Left hindlimb (tissue), 1 donor: ENCODE measurements around the gene FOSL1.

ENCODE experiments used
- DNase-seq: peaks from one replicate; pipeline ENCODE4 v3.0.0-alpha.2; 2018

Gene FOSL1

DNA sequence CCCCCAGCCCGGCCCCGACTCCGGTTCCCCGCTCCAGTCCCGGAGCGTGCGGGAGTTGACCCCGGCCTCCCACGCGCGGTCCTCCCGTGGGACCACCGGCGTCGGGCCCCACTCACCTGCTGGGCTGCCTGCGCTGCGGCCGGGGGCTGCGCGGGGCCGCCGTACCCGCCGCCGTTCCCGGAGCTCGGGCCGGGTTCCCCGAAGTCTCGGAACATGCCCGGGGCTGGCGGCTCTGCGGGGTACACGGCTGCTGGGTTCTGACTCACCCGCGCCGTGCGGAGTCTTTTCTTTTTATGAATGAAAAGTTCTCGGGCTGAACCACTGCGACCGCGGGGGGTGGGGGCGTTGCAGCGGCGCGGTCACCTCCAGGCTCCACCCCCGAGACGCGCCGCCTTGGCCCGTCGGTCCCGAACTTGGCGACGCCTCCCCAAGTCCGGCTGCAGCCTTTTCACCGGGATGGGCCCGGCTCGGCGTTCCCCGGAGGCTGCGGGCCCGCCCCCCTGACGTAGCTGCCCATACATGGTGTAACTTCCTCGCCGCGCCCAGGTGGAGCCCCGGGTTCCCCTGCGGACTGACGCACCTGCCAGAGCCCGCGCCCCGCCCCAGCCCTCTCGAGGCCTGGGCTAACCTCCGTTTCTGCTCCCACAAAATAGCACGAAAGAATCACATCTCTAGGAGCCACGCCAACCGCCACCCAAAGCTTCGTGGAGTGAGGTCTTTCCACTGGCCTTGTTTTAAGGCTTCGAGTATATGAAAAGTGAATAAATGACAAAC is at the start of gene FOSL1:
FOSL1 (minus strand) TSS at position 264 of the 774 bp plus-strand sequence; CDS start at position 215, 49 bp downstream.
- DNase-seq, result peak; percentile 65

GRCh38 chr11:65947603-65948125 is 47.5 kb upstream of the FOSL1 start:
- DNase-seq, result no peak

- no peak for DNase-seq
These were observed 46.9 kb upstream of the FOSL1 start for GRCh38 chr11:65947133-65947532.

- DNase-seq, result no peak
These were observed 46.5 kb upstream of the FOSL1 start for GRCh38 chr11:65946655-65947054.

DNA sequence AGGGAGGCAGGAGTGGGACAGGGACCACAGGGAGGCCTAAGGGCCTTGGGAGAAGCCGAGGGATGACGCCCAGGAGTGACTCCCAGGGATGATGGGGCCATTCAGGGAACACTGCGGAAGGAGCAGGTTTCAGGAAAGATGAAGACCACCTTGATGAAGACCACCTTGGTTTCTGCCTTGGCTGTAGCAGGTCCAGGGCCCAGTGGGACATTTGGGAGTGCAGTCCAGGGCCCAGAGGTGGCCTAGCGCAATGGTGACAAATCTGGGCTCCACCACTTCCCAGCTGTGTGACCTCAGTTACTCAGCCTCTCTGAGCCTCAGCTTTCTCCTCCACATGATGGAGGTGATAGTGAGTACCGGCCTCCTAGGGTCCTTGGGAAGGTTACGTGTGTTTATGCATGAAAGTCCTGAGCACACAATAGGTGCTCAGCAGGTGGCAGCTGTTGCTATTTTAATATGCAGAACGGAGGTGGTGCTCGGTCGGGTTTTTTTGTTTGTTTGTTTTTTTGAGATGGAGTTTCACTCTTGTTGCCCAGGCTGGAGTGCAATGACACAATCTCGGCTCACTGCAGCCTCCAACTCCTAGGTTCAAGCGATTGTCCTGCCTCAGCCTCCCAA is 45.9 kb upstream of the FOSL1 start:
- DNase-seq, result no peak

DNA sequence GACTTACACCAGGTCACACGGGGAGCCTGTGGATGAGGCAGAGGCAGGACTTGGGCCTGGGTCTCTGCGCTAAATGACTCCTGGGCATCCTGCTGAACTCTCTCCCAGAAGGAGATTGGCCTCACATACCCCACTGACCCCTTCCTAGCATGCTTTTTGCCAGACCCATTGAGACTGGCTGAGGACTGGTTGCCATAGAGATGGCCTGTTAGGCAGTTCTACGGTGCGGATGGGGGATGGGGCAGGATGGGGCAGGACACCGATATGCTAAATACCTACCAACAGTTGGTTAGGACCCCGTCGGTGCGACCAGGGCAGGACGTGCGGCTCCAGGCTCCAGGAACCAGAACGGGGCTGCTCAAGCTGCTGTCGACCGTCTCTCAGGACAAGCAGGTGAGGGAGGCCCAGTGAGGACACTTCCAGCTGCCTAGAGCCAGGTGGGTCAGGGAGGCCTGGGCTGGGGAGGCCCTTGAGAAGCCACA is 45.3 kb upstream of the FOSL1 start, which contains the start of gene TSGA10IP:
TSGA10IP (plus strand) TSS at position 51 of the 482 bp plus-strand sequence; CDS start at position 247, 196 bp downstream.
- DNase-seq, result no peak

DNA sequence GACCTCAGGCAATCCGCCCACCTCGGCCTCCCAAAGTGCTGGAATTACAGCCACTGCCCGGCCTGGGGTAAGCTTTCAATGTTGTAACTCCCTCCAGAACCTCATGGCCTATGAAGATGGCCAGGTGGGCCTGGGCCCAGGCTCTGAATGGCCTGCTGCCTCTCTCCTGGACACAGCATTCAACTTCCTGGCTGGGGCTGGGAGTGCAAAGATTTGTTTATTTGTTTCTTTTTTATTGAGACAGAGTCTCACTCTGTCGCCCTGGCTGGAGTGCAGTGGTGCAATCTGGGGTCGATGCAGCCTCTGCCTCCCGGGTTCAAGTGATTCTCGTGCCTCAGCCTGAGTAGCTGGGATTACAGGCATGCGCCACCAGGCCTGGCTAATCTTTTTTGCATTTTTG is 44.6 kb upstream of the FOSL1 start:
- no peak for DNase-seq

DNA sequence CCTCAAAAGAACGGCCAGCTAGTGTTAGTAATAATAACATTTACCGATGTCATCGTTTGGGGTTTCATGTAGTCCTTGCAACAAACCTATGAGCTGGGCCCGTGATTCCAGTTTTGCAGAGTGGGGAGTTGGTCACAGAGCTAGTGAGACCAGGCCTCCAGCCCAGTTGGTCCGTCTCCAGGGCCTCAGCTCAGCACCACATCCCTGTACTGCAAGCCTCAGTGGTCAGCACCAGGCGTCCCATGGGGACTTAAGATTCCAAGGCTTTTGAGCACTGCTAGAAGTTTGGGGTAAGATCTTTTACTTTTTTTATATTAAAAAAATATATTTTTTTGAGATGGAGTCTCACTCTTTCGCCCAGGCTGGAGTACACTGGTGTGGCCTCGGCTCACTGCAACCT is 44.0 kb upstream of the FOSL1 start:
- DNase-seq, result no peak

- DNase-seq, result no peak
These were observed 42.3 kb upstream of the FOSL1 start for GRCh38 chr11:65942531-65942930.

GRCh38 chr11:65941720-65942310 is 41.6 kb upstream of the FOSL1 start:
- DNase-seq, result no peak

- no peak for DNase-seq
These were observed 37.6 kb upstream of the FOSL1 start for GRCh38 chr11:65937766-65938165.

DNA sequence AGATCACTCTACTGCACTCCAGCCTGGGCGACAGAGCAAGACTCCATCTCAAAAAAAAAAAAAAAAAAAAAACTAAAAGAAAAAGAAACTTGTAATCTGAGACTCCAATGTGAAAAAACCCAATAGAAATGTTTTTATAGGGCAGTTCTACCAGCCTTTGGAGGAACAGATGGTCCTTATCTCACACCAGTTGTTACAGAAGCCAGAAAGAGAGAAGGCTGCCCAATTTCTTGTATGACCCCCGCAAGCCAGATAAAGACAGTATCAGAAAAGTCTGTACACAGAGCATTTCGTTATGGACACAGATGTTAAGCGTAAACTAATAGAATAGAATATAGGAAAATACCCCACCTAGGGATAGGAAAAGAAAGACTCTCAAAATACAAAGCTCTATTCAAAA is 33.8 kb upstream of the FOSL1 start:
- DNase-seq, result no peak

GRCh38 chr11:65932558-65932919 is 32.4 kb upstream of the FOSL1 start:
- no peak for DNase-seq

DNA sequence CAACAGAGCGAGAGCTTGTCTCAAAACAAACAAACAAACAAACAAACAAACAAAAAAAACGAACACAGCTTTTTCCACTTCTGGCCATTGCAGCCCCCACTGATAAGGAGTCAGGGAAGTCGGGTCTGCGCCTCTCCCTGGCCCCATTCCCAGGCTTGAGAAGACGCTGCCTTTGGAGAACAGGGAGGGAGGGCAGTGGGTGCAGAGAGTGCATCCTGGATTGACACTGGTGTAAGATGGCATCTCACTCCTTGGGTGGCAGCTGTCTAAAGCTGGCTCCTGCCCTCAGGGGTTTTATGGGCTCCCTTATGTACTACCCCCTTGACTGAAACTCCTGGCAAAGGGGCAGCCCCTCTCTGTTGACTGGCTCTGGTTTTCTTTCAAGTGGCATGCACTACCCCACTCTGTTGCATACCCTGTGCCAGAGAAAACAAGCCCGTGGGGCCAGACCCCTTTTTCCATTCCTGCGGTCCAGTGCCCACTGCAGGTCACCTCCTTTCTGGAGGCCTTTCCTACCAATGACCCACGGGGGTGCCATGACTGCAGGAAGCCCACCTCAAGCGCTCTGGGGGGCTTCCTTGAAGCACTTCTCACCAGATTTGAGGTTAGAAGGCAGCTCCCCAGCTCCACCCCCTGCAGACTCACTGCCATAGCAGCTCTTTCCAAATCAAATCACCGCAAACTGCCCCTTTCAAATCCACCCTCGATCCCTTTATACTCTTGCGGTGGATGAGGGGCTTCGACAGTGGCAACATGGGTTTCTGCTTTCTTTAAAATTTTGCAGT is 31.8 kb upstream of the FOSL1 start:
- DNase-seq, result no peak

GRCh38 chr11:65928667-65929066 is 28.5 kb upstream of the FOSL1 start:
- DNase-seq, result no peak

GRCh38 chr11:65927904-65928397 is 27.8 kb upstream of the FOSL1 start:
- DNase-seq, result no peak

GRCh38 chr11:65925397-65925796 is 25.2 kb upstream of the FOSL1 start:
- no peak for DNase-seq

DNA sequence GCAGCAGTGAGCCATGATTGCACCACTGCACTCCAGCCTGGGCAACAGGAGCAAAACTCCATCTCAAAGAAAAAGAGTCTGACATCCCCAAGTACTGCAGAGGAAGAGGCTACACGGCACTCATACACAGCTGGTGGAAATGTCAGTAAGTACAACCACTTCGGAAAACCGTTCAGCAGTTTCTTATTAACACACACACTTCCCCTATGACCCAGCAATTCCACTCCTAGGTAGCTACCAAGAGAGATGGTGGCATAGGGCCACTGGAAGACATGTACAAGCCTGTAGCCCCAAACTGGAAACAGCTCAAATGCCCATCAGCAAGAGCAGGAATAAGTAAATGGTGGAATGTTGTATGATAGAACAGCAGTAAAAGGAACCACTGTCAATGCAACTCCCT is 22.4 kb upstream of the FOSL1 start:
- no peak for DNase-seq

DNA sequence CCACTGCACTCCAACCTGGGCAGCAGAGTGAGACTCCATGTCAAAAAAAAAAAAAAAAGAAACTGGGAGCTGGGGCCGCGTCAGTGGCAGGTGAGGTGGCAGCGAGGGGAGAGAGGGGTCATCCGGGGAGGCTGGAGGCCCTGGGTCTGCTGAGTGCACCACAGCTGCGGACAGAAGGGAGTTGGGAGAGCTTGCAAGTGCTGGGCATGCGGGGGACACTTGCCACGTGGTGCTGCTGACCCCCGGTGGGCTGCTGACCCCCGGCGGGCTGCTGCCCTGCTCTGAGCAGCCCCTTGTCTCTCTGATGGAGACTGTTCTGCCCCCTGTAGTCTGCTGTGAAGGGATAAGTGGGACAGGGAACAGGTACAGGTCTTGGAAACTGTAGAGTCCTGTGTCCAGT is 21.7 kb upstream of the FOSL1 start:
- DNase-seq, result no peak

DNA sequence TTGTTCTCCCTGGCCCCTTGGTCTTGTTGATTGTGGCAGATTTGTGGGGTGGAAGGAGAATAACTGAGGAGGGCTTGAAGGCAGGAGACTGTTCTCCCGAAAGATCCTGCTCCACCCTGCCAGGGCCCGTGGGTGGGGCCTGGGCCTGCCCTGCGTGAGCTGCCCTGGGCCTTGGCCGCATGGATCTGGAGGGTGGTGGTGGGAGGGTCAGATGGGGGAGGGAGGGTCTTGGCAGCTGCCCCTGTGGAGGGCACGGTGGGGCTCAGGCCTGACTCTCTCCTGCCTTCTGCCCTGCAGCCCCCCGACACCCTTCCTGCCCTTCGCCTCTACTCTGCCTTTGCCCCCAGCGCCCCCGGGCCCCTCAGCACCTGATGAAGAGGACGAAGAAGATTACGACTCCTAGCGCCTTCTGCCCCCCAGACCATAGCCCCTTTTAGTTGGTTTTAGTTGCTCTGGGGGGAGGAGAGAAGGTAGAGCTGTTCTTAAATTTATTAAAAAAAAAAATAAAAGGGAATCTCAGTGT is 20.9 kb upstream of the FOSL1 start:
- no peak for DNase-seq

- DNase-seq, result no peak
These were observed 20.2 kb upstream of the FOSL1 start for GRCh38 chr11:65920372-65920802.
